Stomach (tissue), 4 donors: ENCODE results near the gene VEZF1.

ENCODE experiments used
- POLR2A ChIP-seq, 4 donors: fragments of 450-650 bp; IDR thresholded peaks; one replicate each; pipeline ENCODE4 v1.6.1; 2016; ENCODE audit warnings: antibody characterized with exemption in 4 of 4, control low read depth in 2 of 4, mild to moderate bottlenecking in 1 of 4, moderate library complexity in 1 of 4
- POLR2AphosphoS5 ChIP-seq, 3 donors: sonication (generic); formaldehyde crosslinking; IDR thresholded peaks; one replicate each; pipeline ENCODE4 v1.6.1; 2016; ENCODE audit warnings: antibody characterized with exemption in 3 of 3
- TF ChIP-seq, protein P1 (sequence below), 7 experiments: fragments of 450-650 bp in 4 of 7; fragments of 200-600 bp in 3 of 7; sonication (generic) in 3 of 7; IDR thresholded peaks; one replicate each; pipeline ENCODE4 v1.5.1; 2016 to 2019; ENCODE audit warnings: antibody characterized with exemption in 7 of 7, control low read depth in 2 of 7, mild to moderate bottlenecking in 1 of 7

DNA sequence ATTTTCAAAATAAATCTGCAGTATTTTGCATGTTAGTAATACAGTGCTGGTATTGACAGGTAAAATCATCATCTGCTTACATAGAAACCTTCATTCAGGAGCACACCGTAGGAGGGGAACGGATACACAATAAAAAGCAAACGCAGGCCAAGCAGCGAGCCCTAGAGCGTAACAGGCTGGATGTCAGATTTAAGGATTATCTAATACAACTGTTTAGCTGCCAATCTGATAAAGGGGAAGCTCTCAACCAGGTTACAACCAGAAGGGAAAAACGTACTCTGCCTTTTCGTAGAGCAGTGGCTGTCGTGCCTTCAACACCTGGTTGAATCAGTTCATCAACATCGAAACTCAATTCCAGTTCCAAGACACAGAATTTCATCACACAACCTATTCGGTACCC is 16.5 kb downstream of the VEZF1 start:
- TF ChIP-seq, protein P1, sequence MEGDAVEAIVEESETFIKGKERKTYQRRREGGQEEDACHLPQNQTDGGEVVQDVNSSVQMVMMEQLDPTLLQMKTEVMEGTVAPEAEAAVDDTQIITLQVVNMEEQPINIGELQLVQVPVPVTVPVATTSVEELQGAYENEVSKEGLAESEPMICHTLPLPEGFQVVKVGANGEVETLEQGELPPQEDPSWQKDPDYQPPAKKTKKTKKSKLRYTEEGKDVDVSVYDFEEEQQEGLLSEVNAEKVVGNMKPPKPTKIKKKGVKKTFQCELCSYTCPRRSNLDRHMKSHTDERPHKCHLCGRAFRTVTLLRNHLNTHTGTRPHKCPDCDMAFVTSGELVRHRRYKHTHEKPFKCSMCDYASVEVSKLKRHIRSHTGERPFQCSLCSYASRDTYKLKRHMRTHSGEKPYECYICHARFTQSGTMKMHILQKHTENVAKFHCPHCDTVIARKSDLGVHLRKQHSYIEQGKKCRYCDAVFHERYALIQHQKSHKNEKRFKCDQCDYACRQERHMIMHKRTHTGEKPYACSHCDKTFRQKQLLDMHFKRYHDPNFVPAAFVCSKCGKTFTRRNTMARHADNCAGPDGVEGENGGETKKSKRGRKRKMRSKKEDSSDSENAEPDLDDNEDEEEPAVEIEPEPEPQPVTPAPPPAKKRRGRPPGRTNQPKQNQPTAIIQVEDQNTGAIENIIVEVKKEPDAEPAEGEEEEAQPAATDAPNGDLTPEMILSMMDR (IDR thresholded peaks at IDR 0.05): no peak
- TF ChIP-seq POLR2A (IDR thresholded peaks at IDR 0.05) (no peak), POLR2AphosphoS5 (IDR thresholded peaks at IDR 0.05) (no peak)
